Stimulated activated CD4-positive, alpha-beta T cell treated with anti-CD3 and anti-CD28 coated beads, Interleukin-15, amount 100 ng/mL, for 24 hours (primary cell): Measurements from ENCODE around the gene ERAP2.

Experiments
- DNase-seq: peaks from one replicate; pipeline ENCODE4 v3.0.0-alpha.2; 2020

ERAP2 gene

GRCh38 chr5:96933764-96934707 is 57.7 kb downstream of the ERAP2 start:
- DNase-seq: no peak

DNA sequence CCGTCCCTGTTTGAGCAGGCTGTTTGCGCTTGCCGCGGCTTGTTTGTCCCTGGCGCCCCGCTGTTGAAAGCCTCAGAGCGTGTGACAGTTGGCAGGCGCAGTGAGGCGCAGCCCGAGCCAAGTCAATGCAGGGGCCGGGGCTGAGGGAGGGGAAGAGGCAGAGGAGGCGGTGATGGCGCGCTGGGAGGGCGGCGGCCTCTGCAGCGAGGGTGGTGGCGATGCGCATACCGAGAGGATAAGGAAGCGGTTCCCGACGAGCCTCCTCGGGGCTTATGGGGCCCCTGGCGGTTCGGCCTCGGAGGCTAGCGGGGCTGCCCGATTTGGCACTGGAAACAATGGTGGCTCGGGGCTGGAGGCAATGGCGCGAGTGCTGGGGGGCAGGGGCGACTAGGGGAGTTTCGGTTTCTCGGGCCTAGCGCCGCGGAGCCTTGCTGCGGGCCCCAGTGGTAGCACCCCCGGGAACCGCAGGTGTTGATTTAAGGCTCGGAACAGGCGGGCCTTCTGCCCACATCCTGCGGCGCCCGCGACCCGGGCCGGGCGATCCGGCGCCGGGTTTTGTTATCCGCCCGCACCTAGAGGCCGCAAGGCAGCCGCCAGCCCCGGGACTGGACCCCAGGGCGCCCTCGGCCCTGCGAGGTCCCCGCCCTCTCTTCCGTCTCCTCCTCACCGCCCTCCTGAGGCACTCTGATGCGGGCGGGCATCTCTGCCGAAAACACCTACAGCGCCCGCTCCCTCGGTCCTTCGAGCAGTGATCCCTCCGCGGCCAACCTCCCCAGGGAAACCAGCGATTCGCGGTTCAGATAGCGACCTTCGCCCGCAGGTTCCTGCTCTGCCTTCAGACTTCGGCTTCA is 58.6 kb downstream of the ERAP2 start:
- DNase-seq: peak; percentile 94

DNA sequence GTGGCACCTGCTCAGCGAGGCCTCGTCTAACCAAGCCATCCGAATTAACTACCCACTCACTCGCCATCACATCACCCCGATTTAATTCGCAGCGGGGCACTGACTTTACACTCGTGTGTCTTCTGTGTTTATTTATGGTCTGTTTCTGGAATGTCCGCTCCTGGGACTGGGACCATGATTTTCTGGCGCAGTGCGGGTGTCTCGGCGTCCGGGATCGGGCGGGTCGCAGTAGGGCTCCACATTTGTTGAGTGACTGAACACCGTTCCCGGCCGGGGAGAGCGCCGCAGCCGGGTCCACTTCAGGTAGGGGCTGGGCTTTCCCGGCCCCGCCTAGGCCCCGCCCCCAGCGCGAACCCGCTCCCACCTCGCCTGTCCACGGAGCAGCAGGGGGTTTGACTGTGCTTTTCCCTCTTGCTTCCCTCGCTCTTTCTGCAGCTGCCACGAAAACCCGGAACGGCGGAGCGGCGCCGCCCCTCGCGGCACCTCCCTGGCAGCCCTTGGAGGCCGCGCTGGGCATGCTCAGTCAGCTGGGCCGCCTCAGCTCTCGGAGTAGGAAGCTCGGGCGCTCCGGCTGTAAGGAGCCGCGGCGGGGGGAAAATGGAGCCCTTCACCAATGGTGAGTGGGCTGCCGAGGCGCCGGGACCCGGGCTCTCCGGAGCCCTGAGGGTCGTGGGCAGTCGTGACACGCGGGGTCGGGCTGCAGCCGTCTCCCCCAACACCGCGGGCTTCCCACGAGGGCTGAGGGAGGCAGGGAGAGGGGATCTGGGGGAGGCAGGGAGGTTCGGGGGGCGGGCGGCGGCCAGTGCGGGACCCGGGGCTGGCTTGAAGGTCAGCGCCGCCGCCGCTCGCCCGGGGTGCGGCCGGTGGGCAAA is 59.5 kb downstream of the ERAP2 start, which contains the start of gene LNPEP:
Gene LNPEP, plus strand, starts transcription at position 522 of the 872 bp plus-strand sequence. Its CDS starts 76 bp downstream, at position 598.
- peak; percentile 96 for DNase-seq

- peak; percentile 64 for DNase-seq
These were observed 60.4 kb downstream of the ERAP2 start for GRCh38 chr5:96936431-96937320.

DNA sequence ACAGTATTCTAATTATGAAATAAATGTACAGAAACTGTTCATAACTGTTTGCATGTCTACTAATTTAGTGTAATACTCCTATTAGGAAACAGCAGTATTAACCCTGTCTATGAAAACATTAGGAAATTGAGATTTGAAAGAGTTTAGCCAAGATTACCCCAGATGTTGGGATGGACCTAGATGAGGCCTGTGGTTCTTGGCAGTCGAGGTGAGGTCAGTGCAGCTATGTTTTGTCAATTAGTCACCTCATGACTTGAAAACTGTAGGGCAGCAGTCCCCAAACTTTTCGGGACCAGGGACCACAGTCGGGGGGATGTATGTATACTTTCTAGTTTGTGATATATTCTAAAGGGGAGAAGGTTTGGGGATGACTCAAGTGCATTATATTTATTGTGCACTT is 64.3 kb downstream of the ERAP2 start:
- DNase-seq: no peak

GRCh38 chr5:96941140-96941539 is 64.8 kb downstream of the ERAP2 start:
- no peak for DNase-seq

GRCh38 chr5:96942078-96942477 is 65.8 kb downstream of the ERAP2 start:
- no peak for DNase-seq

GRCh38 chr5:96942911-96943310 is 66.6 kb downstream of the ERAP2 start:
- no peak for DNase-seq

DNA sequence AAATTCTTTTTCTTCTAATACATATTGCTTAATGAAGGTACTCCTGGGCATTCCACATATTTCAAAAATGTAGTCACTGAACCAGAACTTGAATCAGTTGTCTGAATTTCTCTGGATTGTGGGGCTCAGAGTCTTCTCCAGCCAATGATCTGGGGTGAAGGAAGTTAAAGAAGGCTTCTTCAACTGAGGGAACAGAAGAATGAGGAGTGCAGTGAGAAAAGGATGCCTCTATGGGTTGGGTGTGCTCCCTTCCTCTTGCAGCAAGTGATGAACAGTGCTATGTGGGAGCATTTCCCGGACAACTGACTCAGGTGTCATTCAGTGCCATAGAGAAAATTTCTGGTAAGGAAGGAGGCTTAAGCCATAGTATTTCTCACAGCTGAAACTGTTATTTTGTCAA is 67.5 kb downstream of the ERAP2 start:
- DNase-seq: no peak

DNA sequence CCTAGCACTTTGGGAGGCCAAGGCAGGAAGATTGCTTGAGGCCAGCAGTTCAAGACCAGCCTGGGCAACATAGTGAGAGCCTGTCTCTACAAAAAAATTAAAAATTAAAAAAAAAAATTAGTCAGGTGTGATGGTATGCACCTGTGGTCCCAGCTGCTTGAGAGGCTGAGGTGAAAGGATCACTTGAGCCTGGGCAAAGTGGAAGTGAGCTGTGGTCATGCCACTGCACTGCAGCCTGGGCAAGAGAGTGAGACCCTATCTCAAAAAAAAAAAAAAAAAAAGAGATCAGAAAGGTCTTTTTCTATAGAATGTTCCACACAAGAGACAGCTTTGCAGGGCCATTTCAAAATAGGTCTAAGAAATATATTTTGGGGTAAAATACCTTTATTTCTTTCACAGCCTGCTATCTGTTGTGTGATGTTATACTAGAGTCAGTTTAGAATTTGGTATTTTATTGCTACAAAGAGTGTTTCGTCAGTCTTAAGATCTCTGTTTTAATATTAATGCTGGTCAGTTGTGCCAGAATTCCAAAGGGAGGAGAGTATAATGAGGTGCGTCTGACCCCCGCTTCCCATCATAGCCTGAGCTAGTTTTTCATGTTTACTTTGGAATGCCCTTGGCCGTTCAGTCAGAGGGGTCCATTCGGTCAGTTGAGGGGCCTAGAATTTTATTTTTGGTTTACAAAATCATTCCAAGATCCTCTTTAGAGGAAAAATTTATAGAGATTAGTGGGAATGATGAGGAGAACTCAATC is 69.0 kb downstream of the ERAP2 start:
- DNase-seq: no peak

- DNase-seq: no peak
These were observed 70.1 kb downstream of the ERAP2 start for GRCh38 chr5:96946381-96946780.

DNA sequence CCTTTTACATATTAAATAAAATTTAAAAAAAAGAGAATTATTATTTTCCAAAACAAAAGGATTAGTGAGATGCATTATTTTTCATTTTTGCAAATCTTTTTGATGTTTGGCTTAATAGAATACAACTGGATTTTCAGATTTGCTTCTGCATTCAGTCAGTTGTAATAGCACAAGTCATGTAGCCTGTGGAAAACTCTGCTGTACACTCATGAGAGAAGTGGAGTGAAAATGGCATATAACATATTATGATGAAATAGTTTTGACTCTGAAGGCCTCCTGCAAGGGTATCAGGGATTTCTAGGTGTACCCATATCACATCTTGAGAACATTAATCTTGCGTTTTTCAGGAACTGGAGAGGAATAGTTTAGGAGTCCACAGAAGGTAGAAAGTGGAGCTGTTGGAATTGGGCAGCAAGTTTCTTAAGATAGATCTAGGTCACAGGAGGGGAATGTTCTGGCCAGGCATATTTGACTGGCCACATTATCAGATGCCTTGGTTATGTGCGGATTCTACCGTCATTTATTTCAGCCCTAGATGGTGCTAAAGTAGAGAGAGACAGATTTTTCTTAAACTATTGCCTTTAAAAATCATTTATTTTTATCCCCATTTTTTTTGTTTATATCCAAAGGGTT is 75.9 kb downstream of the ERAP2 start:
- DNase-seq: no peak

DNA sequence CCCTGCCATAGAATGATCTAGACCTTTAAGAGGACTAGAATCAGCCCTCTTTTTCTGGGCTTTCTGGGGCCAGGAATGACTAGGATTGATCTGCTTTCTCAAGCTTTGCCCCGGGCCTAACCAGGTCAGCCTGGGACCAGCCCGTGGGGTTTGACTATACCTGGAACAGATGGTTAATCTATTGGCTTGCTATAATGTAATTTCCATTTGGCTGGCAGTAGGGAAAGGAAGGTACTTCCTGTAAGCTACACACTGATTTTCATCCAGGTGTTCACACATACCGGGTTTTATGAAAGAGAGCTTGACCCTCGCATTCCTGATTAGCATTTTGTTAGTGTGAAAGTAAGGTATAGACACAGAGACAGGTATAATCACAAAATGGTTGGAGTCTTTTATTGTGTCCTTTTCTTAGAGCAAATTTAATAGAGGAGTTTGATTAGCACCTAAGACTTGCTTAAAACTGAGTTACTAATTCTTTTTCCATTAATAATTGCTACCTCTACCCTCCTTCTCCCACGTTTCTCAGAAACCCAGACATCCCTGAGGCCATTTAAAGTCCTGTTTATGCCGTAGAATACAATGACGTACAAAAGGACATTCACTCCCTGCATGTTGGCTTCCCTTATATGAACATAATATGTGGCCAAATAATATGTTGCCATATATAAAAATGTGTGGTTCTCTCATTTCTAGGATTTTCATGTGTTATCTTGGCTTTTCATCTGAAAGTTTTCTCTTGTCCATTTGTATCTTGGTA is 76.9 kb downstream of the ERAP2 start:
- DNase-seq: no peak

GRCh38 chr5:96957254-96958049 is 81.2 kb downstream of the ERAP2 start:
- peak; percentile 55 for DNase-seq

- no peak for DNase-seq
These were observed 82.7 kb downstream of the ERAP2 start for GRCh38 chr5:96958977-96959376.

- DNase-seq: no peak
These were observed 84.8 kb downstream of the ERAP2 start for GRCh38 chr5:96961053-96961452.

DNA sequence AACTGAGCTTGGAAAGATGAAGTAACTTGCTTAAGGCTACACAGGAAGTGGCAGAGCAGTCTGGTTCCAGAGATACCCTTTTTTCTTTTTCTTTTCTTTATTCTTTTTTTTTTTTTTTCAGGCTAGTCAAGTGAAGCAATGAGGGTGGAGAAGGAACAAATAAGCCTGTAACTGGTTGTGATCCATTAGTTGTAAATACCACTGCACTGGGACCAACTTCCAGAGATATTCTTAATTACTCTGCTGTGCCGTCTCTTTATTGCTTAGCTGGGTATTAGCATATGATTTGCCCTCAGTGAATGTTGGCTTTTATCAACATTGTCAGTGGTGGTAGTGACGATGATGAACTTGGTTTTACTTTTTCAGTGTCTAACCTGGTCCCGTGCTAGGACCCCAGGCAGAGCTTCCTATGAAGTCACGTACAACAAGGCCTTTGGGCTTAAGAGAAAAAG is 86.3 kb downstream of the ERAP2 start:
- DNase-seq: no peak

- DNase-seq: peak; percentile 26
These were observed 87.0 kb downstream of the ERAP2 start for GRCh38 chr5:96963267-96963666.

DNA sequence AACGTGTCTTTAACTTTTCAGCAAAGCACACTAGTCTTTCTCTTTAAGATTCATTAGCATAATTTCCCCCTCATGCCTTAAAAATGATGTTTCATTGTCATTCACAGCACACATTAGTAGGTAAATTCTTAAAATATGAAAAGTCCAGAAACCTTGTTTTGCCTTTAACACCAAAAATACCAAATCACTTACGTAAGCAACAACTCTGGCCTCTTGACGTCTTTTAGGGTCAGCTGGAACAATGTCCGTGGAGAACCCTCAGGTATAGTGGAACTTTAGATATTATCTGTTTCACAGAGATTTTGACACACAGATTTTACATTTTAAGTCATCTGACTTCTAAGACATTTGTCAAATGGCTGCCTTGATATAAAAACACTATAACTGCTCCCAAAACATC is 90.5 kb downstream of the ERAP2 start:
- no peak for DNase-seq
